Activated CD4-positive, alpha-beta T cell treated with anti-CD3 and anti-CD28 coated beads for 1 hour (primary cell): ENCODE measurements around the gene ADGRD1.
"Not testable (repeated sequence)": the region's sequence is repeated elsewhere in the genome, so short reads cannot be mapped to it uniquely, and the experiment has no call there.

ENCODE experiments used
- DNase-seq: peaks from one replicate; pipeline ENCODE4 v3.0.0-alpha.2; 2020

Gene ADGRD1

GRCh38 chr12:131106349-131106941 lies 152.7 kb downstream of the ADGRD1 start:
- no peak for DNase-seq

- DNase-seq = no peak
Measured at GRCh38 chr12:131108177-131108955, 154.7 kb downstream of the ADGRD1 start.

- DNase-seq = no peak
Measured at GRCh38 chr12:131111446-131111845, 157.7 kb downstream of the ADGRD1 start.

- DNase-seq = no peak
Measured at GRCh38 chr12:131112021-131112420, 158.3 kb downstream of the ADGRD1 start.

- no peak for DNase-seq
Measured at GRCh38 chr12:131112700-131113290, 159.1 kb downstream of the ADGRD1 start.

- DNase-seq = no peak
Measured at GRCh38 chr12:131113568-131114270, 160.0 kb downstream of the ADGRD1 start.

- DNase-seq = no peak
Measured at GRCh38 chr12:131114271-131114670, 160.6 kb downstream of the ADGRD1 start.

GRCh38 chr12:131114942-131115584 lies 161.4 kb downstream of the ADGRD1 start:
- no peak for DNase-seq

- DNase-seq = no peak
Measured at GRCh38 chr12:131115766-131116467, 162.2 kb downstream of the ADGRD1 start.

- no peak for DNase-seq
Measured at GRCh38 chr12:131116468-131117117, 162.9 kb downstream of the ADGRD1 start.

GRCh38 chr12:131117438-131118245 lies 163.9 kb downstream of the ADGRD1 start:
- DNase-seq = no peak

GRCh38 chr12:131118371-131118770 lies 164.7 kb downstream of the ADGRD1 start:
- no peak for DNase-seq

- not testable (repeated sequence) for DNase-seq
Measured at GRCh38 chr12:131119345-131119744, 165.6 kb downstream of the ADGRD1 start.

GRCh38 chr12:131119936-131120335 lies 166.2 kb downstream of the ADGRD1 start:
- DNase-seq = no peak

- DNase-seq = no peak
Measured at GRCh38 chr12:131120831-131121271, 167.1 kb downstream of the ADGRD1 start.

- no peak for DNase-seq
Measured at GRCh38 chr12:131121705-131122405, 168.1 kb downstream of the ADGRD1 start.

GRCh38 chr12:131122631-131123030 lies 168.9 kb downstream of the ADGRD1 start:
- no peak for DNase-seq

- peak; percentile 2 for DNase-seq
Measured at GRCh38 chr12:131123817-131124216, 170.1 kb downstream of the ADGRD1 start.

- no peak for DNase-seq
Measured at GRCh38 chr12:131124487-131125280, 171.0 kb downstream of the ADGRD1 start.
